Hypothalamus (tissue), 51 donors: ENCODE measurements around the gene FAM241A.
"Not testable (repeated sequence)": the region's sequence is repeated elsewhere in the genome, so short reads cannot be mapped to it uniquely, and the experiment has no call there.

Experiments
- DNase-seq, 51 donors: peaks; one replicate each; lab custom pipeline; 2025; lab: John Stamatoyannopoulos, UW

Gene FAM241A

GRCh38 chr4:112208137-112209095, 63.2 kb downstream of the FAM241A start:
- DNase-seq, result not testable (repeated sequence)

DNA sequence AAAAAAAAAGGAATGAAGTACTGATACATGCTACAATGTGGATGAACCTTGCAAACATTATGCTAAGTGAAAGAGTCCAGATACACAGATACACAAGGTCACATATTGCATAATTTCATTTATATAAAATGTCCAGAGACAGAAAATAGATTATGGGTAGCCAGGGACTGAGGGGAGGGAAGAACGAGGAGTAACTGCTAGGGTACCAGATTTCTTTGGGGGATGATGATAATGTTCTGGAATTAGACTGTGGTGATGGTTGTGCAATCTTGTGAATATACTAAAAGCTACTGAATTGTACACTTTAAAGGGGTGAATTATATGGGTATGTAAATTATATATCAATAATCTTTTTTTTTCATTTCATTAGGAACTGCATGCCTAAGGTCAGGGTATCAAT, 65.5 kb downstream of the FAM241A start:
- no peak for DNase-seq

DNA sequence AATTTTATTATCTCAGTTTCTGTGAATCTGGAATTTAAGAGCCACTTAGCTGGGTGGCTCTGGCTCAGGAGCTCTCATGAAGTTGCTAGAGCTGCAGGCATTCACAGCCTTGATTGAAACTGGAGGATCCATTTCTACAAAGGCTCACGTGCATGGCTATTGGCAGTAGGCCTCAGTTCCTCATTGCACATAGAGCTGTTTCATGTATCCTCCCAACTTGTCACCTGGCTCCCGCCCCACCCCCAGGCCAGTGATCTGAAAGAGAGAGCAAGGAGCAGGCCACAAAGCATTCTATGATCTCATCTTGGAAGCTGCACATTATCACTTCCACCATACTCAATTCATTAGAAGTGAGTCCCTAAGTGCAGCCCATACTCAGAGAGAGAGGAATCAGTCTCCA, 67.8 kb downstream of the FAM241A start:
- no peak for DNase-seq

DNA sequence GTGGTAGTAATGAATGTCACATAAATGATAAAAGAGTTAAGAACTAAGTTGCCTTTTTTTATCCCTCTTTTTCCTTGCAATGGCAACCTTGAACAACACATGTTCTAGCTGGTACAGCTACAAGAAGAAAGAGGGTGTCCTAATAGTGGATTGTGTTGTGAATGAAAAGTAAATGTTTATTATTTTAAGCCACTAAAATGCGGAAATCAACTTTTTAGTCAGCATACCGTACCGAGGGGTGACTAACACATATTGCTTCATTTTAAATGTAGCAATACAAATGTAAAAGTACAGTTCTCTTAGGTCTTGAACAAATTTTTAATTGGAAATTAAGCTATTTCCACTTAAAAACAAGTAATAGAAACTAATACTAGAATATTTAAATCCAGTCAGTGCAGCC, 68.6 kb downstream of the FAM241A start:
- DNase-seq, result no peak

GRCh38 chr4:112214390-112215264, 69.4 kb downstream of the FAM241A start:
- DNase-seq, result no peak

GRCh38 chr4:112219826-112220366, 74.6 kb downstream of the FAM241A start:
- DNase-seq, result no peak

GRCh38 chr4:112222219-112222955, 77.1 kb downstream of the FAM241A start:
- no peak for DNase-seq

- DNase-seq, result no peak
These were observed 79.9 kb downstream of the FAM241A start for GRCh38 chr4:112225157-112225556.

DNA sequence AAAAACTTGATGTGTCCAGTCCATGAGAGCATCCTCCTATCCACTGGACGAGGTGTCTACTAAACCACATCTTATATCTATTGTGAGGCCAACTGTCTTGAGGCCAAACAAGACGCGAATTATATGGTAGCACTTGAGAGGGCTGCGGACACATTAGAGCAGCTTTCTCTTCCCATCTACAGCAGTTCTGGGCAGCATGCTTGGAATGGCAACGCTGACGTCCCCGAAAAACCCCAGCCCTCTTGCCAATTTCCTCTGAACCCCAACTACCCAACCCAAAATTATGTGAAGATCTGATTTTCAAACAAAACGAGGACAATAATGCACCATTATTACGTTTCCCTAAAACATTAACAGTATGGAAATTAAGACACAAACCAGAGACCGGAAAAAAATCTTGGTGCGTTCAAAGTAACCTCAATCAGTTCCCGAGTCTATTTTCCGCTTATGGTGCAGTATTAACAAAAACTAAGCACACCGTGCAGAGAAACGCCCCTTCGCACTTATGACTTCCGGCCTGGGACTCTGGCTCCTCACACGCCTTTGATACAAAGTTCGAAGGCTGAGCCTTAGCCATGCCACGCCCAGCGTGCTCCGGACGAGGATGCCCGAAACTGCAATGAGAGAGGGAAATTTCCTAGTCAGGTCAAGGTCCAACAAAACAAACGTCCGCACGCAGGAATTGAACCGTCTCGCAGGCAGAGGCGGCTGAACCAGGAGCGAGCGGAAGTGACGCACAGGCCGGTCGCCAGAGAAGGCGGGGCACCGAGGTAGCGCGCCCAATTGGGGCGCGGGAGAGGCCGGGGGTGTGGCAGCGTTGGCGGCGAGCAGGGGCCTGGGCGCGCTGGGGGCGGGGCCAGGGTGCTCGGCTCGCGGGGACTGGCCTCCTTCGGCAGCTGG, 85.9 kb downstream of the FAM241A start:
- peak; percentile 83 to 99 (median 96) for DNase-seq

DNA sequence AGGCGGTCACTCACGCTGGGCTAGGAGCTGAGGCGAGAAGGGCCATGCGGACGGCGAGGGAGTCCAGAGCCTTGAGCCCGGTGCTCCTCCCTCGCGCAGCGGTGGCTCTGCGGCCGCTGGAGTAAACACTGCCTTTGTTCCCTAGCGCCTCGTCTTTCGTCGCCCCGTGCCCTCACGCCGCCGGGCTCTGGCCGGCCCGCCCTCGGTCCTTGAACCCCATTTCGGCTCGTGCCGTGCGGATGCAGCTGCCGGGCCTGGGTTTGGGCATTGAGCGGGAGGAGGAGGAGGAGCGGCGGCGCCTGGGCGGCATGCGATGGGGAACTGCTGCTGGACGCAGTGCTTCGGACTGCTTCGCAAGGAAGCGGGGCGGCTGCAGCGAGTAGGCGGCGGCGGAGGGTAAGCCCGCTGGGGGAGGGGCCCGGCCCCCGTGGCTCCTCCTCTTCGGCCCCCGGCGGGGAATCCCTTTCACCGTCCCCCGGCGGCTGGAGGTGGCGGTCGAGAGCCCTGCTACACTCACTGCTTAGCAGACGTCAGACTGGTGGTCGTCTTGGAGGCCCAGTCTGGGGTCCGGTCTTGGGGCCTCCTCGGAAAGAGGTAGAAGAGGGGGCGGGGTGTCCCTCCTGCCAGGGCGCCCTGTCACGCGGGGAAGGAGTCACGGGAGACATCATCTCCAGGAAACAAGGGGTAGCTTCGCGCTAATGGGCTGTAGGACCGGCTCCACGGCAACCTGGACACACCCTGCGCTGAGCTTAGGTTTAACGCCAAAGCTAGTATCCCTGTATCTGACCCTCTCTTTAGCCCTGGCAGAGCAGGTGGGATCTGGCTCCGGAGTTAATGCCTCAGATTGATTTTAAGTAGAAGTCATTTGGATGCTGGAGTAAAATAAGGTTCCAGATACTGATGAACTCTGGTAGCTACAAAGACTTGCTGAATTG, 86.8 kb downstream of the FAM241A start, which contains the start of gene AP1AR:
Gene AP1AR, plus strand, starts transcription at position 9 of the 935 bp plus-strand sequence. Its CDS starts 305 bp downstream, at position 314.
- DNase-seq, result peak in 49 of 51 donors; percentile 36 to 90 (median 73)

DNA sequence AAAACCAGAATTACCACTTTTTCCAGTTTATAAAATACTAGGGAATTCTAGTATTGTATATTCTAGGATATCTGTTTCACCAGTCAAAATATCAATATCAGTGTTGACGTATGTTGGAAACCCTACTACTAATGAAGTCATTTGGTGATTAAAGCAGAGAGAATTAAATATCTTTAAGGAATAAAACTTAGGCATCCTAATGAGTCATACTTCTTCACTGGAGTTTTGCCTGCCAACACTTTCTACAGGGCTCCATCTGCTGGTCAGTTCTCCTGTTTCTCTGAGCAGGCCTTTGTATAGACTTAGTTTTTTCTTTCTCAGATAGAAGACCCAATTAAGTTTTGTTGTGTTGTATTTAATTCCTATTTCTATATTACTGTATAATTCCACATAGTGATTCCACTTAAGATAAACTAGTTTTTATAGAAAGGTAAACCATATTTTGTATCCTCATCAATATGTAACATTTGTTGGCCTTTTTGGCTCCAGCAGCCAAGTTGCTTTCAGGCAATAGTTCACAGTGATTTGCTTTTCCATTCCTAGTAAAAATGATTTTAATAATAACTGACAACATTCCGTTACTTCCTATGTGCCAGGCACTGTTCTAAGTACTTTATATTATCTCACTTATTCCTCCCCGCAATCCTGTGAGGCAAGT, 89.8 kb downstream of the FAM241A start:
- peak in 32 of 51 donors; percentile 1 to 73 (median 27) for DNase-seq

GRCh38 chr4:112236040-112236439, 90.8 kb downstream of the FAM241A start:
- DNase-seq, result no peak

DNA sequence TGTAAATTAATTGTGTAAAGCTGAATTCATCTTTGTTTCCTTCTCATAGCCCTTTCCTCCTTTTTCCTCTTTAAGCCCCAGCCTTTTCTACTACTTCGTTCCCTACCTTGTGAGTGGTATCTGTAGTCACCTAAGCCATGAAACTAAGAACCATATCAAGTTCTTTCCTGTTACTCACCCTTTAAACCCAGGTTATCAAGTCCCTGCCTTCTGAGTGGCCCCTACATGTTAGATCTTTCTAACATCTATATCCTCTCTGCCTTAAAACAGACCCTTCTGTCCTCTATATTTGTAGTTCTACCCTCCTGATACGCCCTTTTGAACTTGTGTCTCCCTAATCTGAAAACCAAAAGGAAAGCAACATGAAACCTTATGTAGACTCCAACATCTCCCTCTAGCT, 93.6 kb downstream of the FAM241A start:
- no peak for DNase-seq
